OCI-LY7 (cell line): ENCODE measurements around the gene NAP1L4.

Experiments
- EZH2phosphoT487 ChIP-seq: fragments of 200-600 bp; sonication (generic); IDR thresholded peaks from 2 replicates; pipeline ENCODE4 v1.6.1; 2018; ENCODE audit warnings: low read depth, borderline replicate concordance, mild to moderate bottlenecking, mixed run types, antibody characterized with exemption, low read length, moderate library complexity, mixed read lengths
- TF ChIP-seq, protein P1 (sequence below): fragments of 200-600 bp; sonication (generic); conservative IDR thresholded peaks from 2 replicates; pipeline ENCODE4 v1.5.1; 2014; ENCODE audit warnings: mild to moderate bottlenecking, antibody characterized with exemption, low read length, moderate library complexity, mixed read lengths

DNA sequence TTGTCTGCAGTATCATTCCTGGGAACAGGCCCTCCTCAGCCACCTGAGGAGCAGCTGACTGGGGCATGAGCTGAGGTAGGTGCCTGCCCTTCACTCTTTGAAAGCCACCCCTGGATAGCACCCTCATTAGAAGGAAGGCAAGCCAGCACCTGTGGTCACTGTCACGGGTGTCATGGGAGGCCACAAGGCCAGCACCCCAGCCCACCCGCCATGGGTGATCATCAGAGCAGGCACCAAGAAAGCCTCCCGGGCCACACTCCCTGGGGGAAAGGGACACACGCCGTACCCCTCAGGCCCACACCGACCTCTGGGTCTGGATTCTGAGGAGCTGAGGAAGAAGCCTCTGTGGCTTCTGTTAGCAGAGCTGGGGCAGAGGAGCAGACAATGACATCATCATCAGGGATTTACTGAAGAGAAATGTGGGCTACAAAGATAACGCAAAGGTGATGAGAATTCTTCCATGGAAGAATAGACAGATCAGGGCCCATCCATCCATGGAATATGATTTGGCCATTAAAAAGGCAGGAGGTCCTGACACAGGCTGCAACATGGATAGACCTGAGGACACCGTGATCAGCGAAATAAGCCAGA lies 16.7 kb upstream of the NAP1L4 start:
- TF ChIP-seq, protein P1, sequence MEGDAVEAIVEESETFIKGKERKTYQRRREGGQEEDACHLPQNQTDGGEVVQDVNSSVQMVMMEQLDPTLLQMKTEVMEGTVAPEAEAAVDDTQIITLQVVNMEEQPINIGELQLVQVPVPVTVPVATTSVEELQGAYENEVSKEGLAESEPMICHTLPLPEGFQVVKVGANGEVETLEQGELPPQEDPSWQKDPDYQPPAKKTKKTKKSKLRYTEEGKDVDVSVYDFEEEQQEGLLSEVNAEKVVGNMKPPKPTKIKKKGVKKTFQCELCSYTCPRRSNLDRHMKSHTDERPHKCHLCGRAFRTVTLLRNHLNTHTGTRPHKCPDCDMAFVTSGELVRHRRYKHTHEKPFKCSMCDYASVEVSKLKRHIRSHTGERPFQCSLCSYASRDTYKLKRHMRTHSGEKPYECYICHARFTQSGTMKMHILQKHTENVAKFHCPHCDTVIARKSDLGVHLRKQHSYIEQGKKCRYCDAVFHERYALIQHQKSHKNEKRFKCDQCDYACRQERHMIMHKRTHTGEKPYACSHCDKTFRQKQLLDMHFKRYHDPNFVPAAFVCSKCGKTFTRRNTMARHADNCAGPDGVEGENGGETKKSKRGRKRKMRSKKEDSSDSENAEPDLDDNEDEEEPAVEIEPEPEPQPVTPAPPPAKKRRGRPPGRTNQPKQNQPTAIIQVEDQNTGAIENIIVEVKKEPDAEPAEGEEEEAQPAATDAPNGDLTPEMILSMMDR = no peak
- TF ChIP-seq EZH2phosphoT487 = no peak
